Activated CD8-positive, alpha-beta memory T cell treated with anti-CD3 and anti-CD28 coated beads, Interleukin-2, amount 10 ng/mL, durations not matched to agents 7 days and 5 days (primary cell): Measurements from ENCODE around the gene ZFAND2B. TPM values are rescaled to one million over a fixed set of nuclear protein-coding genes. Genes with fewer than 3 reads are reported as not detected.
"Not testable (repeated sequence)": the region's sequence is repeated elsewhere in the genome, so short reads cannot be mapped to it uniquely, and the experiment has no call there.

Experiments used
- ATAC-seq: fragments of 150-1000 bp; cut with Tn5 transposase; one replicate; pipeline ENCODE4 v1.10.0; 2021; ENCODE audit warnings: moderate library complexity
- CTCF ChIA-PET: fragments of 350-600 bp; sonication (Branson Sonifier 250); formaldehyde crosslinking; loops from one replicate; lab custom pipeline; 2021; ENCODE audit warnings: antibody characterized with exemption; lab: Charles Lee
- DNase-seq: peaks from one replicate; pipeline ENCODE4 v3.0.0-alpha.2; 2020
- H3K27ac Mint-ChIP-seq: one replicate; pipeline ENCODE4 v1.8.0; 2021; ENCODE audit warnings: mild to moderate bottlenecking, mixed read lengths
- H3K27me3 Mint-ChIP-seq: one replicate; pipeline ENCODE4 v1.8.0; 2021; ENCODE audit warnings: mixed read lengths
- H3K36me3 Mint-ChIP-seq: one replicate; pipeline ENCODE4 v1.8.0; 2021; ENCODE audit warnings: mild to moderate bottlenecking, mixed read lengths
- H3K4me1 Mint-ChIP-seq: one replicate; pipeline ENCODE4 v1.8.0; 2021; ENCODE audit warnings: mixed read lengths
- H3K4me3 Mint-ChIP-seq: one replicate; pipeline ENCODE4 v1.8.0; 2021; ENCODE audit warnings: mild to moderate bottlenecking, moderate library complexity, mixed read lengths
- H3K9me3 Mint-ChIP-seq: one replicate; pipeline ENCODE4 v1.8.0; 2022; ENCODE audit warnings: low read depth, mixed read lengths
- total RNA-seq, 2 experiments: library from RNA; stranded (reverse); gene quantifications; one replicate each; pipeline ENCODE4 v1.2.3, GENCODE V29; 2021

ZFAND2B gene
- total RNA-seq, 2 experiments from 2014 or later, result 60.2 to 60.6 TPM

DNA sequence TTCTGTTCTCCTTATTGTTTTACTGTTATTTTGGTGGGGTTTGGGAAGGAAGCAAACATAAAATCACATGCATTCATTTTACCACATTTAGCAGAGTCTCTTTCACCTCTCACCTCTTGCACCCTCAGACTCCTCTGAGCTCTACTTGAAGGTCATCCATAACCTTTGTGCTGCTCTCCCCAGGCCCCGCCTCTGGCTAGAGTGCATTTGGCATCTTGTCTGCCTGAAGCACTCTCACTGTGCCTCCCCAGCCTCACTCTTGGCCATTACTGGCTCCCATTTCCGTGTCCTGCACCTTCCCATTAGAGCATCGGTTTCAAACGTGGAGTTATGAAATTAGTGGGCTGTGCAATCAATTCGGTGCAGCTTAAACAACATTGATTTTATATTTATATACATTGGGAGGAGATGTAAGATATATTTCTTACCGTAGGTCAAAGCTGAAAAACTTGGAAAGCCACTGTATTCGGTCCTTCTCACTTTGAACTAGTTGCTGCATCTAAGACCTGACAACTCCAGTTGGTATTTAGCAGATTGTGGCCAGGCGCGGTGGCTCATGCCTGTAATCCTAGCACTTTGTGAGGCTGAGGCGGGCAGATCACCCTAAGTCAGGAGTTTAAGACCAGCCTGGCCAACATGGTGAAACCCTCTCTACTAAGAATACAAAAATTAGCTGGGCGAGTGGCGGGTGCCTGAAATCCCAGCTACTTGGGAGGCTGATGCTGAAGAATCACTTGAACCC is 6.9 kb upstream of the ZFAND2B start:
- peaks cover 18% of the 10 kb centered on the region for H3K4me1 Mint-ChIP-seq
- H3K4me3 Mint-ChIP-seq, result no peak overlapping the region
- CTCF ChIA-PET, result interaction anchor here (0.8 to 2.5 kb wide), 5 partner anchors 18 to 79 kb away, joined by 3 to 14 read pairs (median 4); partner anchors contain the start of gene DNAJB2
- ATAC-seq (peak; percentile 26), DNase-seq (no peak)
- H3K27me3 Mint-ChIP-seq, result no peaks in the 10 kb centered on the region
- H3K27ac Mint-ChIP-seq, result peak overlapping the region; percentile 45
- H3K9me3 Mint-ChIP-seq, result peaks cover 8% of the 10 kb centered on the region
- peaks cover 8% of the 10 kb centered on the region for H3K36me3 Mint-ChIP-seq

DNA sequence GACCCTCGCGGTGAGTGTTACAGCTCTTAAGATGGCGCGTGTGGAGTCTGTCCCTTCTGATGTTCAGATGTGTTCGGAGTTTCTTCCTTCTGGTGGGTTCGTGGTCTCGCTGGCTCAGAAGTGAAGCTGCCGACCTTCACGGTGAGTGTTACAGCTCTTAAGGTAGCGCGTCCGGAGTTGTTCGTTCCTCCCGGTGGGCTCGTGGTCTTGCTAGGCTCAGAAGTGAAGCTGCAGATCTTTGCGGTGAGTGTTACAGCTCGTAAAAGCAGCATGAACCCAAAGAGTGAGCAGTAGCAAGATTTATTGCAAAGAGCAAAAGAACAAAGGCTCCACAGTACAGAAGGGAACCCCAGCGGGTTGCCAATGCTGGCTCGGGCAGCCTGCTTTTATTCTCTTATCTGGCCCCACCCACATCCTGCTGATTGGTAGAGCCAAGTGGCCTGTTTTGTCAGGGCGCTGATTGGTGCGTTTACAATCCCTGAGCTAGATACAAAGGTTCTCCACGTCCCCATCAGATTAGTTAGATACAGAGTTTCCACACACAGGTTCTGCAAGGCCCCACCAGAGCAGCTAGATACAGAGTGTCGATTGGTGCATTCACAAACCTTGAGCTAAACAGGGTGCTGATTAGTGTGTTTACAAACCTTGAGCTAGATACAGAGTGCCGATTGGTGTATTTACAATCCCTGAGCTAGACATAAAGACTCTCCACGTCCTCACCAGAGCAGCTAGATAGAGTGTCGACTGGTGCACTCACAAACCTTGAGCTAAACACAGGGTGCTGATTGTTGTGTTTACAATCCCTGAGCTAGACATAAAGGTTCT is 5.9 kb upstream of the ZFAND2B start:
- CTCF ChIA-PET, result interaction anchor here (1.1 to 2.5 kb wide), 7 partner anchors 9 to 94 kb away, joined by 3 to 14 read pairs (median 4); no protein-coding TSS in a partner anchor
- DNase-seq, result peak; percentile 72
- Mint-ChIP-seq H3K4me3 (peak overlapping the region; percentile 69), H3K27ac (peak overlapping the region; percentile 88), H3K4me1 (peaks cover 18% of the 10 kb centered on the region)
- H3K36me3 Mint-ChIP-seq, H3K9me3 Mint-ChIP-seq, ATAC-seq, H3K27me3 Mint-ChIP-seq: not testable (repeated sequence)

DNA sequence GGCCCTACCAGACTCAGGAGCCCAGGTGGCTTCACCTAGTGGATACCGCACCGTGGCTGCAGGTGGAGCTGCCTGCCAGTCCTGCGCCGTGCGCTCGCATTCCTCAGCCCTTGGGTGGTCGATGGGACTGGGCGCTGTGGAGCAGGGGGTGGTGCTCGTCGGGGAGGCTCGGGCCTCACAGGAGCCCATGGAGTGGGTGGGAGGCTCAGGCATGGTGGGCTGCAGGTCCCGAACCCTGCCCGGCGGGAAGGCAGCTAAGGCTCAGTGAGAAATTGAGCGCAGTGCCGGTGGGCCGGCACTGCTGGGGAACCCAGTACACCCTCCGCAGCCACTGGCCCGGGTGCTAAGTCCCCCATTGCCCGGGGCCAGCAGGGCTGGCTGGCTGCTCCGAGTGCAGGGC is 5.3 kb upstream of the ZFAND2B start:
- not testable (repeated sequence) for H3K27me3 Mint-ChIP-seq, ATAC-seq, H3K27ac Mint-ChIP-seq, DNase-seq, H3K36me3 Mint-ChIP-seq, H3K4me3 Mint-ChIP-seq, H3K9me3 Mint-ChIP-seq
- H3K4me1 Mint-ChIP-seq, result peaks cover 24% of the 10 kb centered on the region
- CTCF ChIA-PET, result interaction anchor here (1.1 to 2.5 kb wide), 6 partner anchors 9 to 94 kb away, joined by 3 to 14 read pairs (median 6); no protein-coding TSS in a partner anchor

DNA sequence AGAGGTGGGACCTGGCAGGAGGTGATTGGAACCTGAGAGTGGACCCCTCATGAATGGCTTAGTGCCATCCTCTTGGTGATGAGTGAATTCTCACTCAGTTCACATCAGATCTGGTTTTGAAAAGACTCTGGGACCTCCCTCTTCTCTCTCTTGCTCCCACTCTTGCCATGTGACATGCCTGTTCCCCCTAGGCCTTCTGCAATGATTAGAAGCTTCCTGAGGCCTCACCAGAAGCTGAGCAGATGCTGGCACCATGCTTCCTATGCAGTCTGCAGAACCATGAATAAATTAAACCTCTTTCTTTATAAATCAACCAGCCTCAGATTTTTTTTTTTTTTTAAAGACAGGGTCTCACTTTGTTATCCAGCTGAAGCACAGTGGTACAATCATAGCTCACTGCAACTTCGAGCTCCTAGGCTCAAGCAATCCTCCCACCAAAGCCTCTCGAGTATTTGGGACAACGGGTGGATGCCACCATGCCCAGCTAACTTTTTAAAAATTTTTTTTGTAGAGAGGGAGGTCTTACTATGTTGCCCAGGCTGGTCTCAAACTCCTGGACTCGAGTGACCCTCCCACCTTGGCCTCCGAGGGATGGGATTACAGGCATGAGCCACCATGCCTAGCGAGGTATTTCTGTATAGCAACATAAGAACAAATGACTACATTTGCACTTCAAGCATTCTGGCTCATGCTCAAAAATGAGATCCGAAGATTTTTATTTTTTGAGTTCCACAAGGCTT is 2.0 kb upstream of the ZFAND2B start:
- H3K9me3 Mint-ChIP-seq, result peaks cover 8% of the 10 kb centered on the region
- peaks cover 22% of the 10 kb centered on the region for H3K36me3 Mint-ChIP-seq
- no peak for DNase-seq
- H3K4me3 Mint-ChIP-seq, result no peak overlapping the region
- no peak for ATAC-seq
- CTCF ChIA-PET, result interaction anchor here (0.7 to 6.9 kb wide), 2 partner anchors 28 to 33 kb away, joined by 3 to 65 read pairs; partner anchors contain the start of genes CNPPD1 and SLC23A3
- no peak overlapping the region for H3K27ac Mint-ChIP-seq
- no peaks in the 10 kb centered on the region for H3K27me3 Mint-ChIP-seq
- H3K4me1 Mint-ChIP-seq, result peaks cover 45% of the 10 kb centered on the region

DNA sequence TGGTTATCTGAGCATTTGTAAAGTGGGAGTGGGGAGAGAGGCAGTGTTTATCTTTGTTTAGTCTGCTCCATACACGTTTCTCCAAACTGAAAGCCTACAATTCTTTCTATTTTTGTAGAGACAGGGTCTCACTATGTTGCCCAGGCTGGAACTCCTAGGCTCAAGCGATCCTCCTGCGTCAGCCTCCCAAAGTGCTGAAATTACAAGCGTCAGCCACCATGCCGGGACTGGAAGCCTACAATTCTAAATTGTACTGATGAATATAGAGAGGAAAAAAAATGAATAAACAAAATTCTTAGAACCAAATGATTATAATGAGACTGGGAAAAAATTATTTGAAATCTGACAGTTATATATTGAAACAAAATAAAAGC is 1.4 kb upstream of the ZFAND2B start:
- H3K4me3 Mint-ChIP-seq, result no peak overlapping the region
- CTCF ChIA-PET, result interaction anchor here (2.2 to 6.9 kb wide), 2 partner anchors 16 to 33 kb away, joined by 9 to 65 read pairs; partner anchors contain the start of gene SLC23A3
- H3K27ac Mint-ChIP-seq, result no peak overlapping the region
- ATAC-seq (no peak), DNase-seq (no peak)
- H3K36me3 Mint-ChIP-seq, result peaks cover 23% of the 10 kb centered on the region
- H3K4me1 Mint-ChIP-seq, result peaks cover 47% of the 10 kb centered on the region
- H3K27me3 Mint-ChIP-seq, result no peaks in the 10 kb centered on the region
- peaks cover 8% of the 10 kb centered on the region for H3K9me3 Mint-ChIP-seq

DNA sequence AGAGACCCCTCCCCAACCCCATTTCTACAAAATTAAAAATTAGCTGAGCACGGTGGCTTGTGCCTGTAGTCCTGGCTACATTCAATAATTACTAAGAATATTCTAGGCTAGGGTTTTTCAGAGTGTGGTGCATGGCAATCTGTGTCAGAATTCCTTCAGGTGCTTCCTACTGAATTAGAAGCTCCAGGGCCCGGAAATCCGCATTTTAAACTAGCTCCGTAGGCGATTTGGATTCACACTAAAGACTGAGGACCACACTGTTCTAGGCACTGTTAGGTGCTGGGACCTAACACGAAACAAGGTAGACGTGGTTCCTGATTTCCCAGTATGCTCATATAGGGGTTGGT is 628 bp upstream of the ZFAND2B start:
- DNase-seq (no peak), ATAC-seq (no peak)
- CTCF ChIA-PET, result interaction anchor here (0.6 to 6.9 kb wide), 14 partner anchors 11 to 89 kb away, joined by 3 to 65 read pairs (median 6); partner anchors contain the start of genes ABCB6, CNPPD1, DNAJB2 and NHEJ1
- no peaks in the 10 kb centered on the region for H3K27me3 Mint-ChIP-seq
- H3K36me3 Mint-ChIP-seq, result peaks cover 25% of the 10 kb centered on the region
- peak overlapping the region; percentile 81 for H3K4me3 Mint-ChIP-seq
- peak overlapping the region; percentile 93 for H3K27ac Mint-ChIP-seq
- peaks cover 6% of the 10 kb centered on the region for H3K9me3 Mint-ChIP-seq
- peaks cover 49% of the 10 kb centered on the region for H3K4me1 Mint-ChIP-seq

DNA sequence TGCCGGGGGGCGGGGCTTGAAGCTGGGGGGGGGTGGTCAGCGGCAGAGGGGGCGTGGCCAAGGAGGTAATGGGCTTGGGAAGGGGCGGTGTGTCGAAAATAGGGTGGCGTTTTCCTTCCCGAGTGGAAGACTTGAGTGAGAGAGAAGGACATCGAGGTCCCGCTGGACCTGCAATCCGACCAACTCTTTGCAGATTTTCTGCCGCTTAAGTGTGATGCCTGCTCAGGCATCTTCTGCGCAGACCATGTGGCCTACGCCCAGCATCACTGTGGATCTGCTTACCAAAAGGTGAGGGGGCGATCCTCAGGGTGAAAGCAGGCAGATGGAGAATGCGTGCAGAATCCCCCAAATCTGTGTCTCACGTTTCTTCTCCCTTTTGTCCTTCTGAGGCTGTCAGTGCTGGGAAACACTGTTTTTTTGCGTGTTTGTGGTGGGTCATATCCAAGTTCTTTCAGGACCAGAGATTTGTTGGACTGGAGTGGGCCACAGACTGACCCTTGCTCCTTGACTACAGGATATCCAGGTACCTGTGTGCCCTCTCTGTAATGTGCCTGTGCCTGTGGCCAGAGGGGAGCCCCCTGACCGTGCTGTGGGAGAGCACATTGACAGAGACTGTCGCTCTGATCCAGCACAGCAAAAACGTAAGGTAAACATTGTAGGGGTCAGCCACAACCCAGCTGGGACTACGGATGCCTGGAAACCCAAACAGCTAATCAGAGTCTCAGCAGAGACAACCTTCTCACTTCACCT is 727 bp downstream of the ZFAND2B start:
- DNase-seq, result no peak
- Mint-ChIP-seq H3K27me3 (no peaks in the 10 kb centered on the region), H3K27ac (peak overlapping the region; percentile 93), H3K4me1 (peaks cover 56% of the 10 kb centered on the region), H3K4me3 (peak overlapping the region; percentile 81), H3K36me3 (peaks cover 28% of the 10 kb centered on the region), H3K9me3 (peaks cover 5% of the 10 kb centered on the region)
- CTCF ChIA-PET, result interaction anchor here (0.6 to 6.9 kb wide), 17 partner anchors 9 to 88 kb away, joined by 3 to 65 read pairs (median 7); partner anchors contain the start of genes ABCB6, CNPPD1, DNAJB2 and NHEJ1
- ATAC-seq, result no peak

DNA sequence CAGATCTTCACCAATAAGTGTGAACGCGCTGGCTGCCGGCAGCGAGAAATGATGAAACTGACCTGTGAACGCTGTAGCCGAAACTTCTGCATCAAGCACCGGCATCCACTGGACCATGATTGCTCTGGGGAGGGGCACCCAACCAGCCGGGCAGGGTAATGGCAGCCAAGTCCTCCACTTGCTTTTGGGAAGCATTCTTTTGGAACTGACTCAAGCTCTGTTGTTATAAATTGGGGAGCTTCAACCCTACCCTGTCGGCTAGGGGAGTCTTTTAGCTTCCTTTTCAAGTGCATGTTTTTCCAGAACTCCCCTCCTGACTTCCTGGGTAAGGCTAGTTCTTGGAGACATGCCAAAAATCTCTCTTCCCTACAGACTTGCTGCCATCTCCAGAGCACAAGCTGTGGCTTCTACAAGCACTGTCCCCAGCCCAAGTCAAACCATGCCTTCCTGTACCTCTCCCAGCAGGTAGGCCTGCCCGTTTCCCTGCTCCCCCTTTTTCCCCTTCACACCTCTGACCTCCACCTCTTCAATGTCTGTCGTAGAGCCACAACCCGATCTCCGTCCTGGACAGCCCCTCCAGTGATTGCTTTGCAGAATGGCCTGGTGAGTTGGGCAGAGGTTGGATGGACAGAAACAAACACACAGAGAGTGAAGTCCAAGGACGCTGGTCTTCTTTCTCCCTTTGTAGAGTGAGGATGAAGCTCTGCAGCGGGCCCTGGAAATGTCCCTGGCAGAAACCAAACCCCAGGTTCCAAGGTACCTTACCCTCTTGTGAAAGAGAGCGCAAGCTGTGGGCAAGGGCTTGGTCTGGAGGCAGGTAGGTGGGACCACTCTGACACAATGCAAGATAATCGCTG is 1.5 kb downstream of the ZFAND2B start:
- DNase-seq (no peak), ATAC-seq (no peak)
- H3K4me1 Mint-ChIP-seq, result peaks cover 56% of the 10 kb centered on the region
- H3K9me3 Mint-ChIP-seq, result peaks cover 5% of the 10 kb centered on the region
- CTCF ChIA-PET, result interaction anchor here (1.0 to 6.9 kb wide), 8 partner anchors 27 to 87 kb away, joined by 3 to 65 read pairs (median 14); partner anchors contain the start of genes CNPPD1, DNAJB2 and SLC23A3
- H3K4me3 Mint-ChIP-seq, result peak overlapping the region; percentile 81
- H3K36me3 Mint-ChIP-seq, result peaks cover 27% of the 10 kb centered on the region
- H3K27ac Mint-ChIP-seq, result peak overlapping the region; percentile 93
- no peaks in the 10 kb centered on the region for H3K27me3 Mint-ChIP-seq

DNA sequence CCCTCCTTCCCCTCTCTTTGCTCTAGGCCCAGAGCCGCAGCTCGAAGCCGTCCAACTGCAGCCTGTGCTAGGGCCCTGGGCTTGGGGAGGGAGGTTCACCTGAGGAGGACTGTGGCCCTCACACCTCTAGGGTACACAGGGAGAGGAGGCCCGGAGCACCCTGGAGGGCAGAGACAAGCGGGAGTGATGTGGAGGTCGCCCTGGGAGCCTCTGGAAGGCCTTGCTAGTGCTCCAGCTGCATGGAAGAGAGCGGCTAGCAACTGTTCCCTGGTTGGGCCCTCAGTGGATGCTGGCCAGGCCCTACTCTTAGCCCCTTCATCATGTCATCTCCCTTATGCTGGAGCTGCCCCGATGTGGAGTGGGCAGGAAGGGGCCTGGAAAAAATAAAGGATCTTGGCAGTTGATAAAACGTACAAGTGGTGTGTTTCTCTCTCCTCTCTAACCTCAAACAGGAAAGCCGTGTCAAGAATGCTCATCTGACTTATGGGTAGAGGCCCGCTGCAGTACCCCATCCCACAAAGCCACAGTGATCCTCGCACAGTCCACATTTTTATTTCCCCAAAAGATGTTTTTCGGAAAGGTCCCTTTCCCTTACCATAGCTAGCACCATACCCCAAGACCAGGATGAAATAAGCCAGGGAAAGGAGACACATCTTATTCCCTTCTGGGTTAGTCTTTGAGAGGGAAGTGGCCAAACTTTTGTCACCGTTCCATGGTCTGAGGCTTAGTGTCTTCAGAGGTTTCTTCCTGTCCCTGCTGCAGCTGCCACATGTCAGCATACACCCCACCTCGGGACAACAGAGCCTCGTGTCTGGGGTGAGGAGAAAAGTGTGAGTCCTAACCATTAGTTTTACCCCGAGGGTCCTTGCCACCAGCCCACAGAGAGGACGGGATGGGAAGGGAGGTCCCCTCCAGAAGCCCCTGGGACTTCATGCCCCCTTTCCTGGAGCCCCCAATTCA is 2.9 kb downstream of the ZFAND2B start:
- H3K4me3 Mint-ChIP-seq, result peak overlapping the region; percentile 81
- no peak for ATAC-seq

DNA sequence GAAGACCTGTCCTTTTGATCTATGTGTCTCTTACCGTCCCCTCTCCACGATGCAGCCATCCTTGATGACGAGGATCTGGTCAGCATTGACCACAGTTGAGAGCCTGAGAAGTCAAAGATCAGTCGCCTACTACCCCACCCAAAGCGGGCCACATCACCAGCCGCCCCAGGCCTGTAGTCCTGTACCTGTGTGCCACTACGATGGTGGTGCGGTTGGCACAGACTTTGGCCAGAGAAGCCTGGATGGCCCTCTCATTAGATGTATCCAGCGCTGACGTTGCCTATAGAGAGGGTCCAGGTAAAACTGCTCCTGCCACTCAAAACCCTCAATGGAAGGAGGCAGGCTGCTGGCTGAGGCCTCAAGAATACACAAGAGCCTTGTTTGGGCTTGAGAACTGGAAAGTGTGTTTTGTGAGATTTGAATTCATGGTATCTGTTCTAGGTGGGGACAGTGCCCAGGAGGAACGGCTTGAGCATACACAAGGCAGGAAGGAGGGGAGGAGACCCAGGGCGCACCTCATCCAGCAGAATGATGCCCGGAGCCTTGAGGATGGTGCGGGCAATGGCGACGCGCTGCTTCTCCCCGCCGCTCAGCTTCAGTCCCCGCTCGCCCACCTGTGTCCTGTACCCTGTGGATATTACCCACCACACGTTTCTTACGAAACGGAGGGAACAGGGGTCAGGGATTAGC is 3.8 kb downstream of the ZFAND2B start:
- no peaks in the 10 kb centered on the region for H3K9me3 Mint-ChIP-seq
- no peak overlapping the region for H3K4me3 Mint-ChIP-seq
- H3K4me1 Mint-ChIP-seq, result peaks cover 60% of the 10 kb centered on the region
- H3K27me3 Mint-ChIP-seq, result no peaks in the 10 kb centered on the region
- H3K27ac Mint-ChIP-seq, result peak overlapping the region; percentile 93
- peaks cover 26% of the 10 kb centered on the region for H3K36me3 Mint-ChIP-seq
- DNase-seq (no peak), ATAC-seq (no peak)
- CTCF ChIA-PET, result interaction anchor here (1.4 to 7.9 kb wide), 9 partner anchors 20 to 181 kb away, joined by 3 to 92 read pairs (median 19); partner anchors contain the start of genes ANKZF1, ATG9A, CNPPD1 and NHEJ1

More for the DNA sequence above, 2.9 kb downstream of the ZFAND2B start:
- peaks cover 27% of the 10 kb centered on the region for H3K36me3 Mint-ChIP-seq
- DNase-seq, result no peak
- no peaks in the 10 kb centered on the region for H3K27me3 Mint-ChIP-seq
- H3K4me1 Mint-ChIP-seq, result peaks cover 58% of the 10 kb centered on the region
- peak overlapping the region; percentile 93 for H3K27ac Mint-ChIP-seq
- CTCF ChIA-PET, result interaction anchor here (1.2 to 6.9 kb wide), 7 partner anchors 29 to 86 kb away, joined by 3 to 65 read pairs (median 16); partner anchors contain the start of genes CNPPD1, DNAJB2 and SLC23A3
- H3K9me3 Mint-ChIP-seq, result peaks cover under 1% of the 10 kb centered on the region
